ENCODE data around the gene CHRDL2. TPM values are rescaled to one million over a fixed set of nuclear protein-coding genes. Genes with fewer than 3 reads are reported as not detected.

CHRDL2 gene
- total RNA-seq, 1 experiment from 2014 or later, result 0.39 TPM

- Mint-ChIP-seq H3K27ac (no peak overlapping the region; a peak in 1 of 7 replicates), H3K27me3 (ENCODE audit: low read depth) (peaks cover 11% of the 10 kb centered on the region), H3K4me1 (peaks cover 4 to 10% of the 10 kb centered on the region in 2 experiments), H3K9me3 (no peaks in the 10 kb centered on the region; a peak in 1 of 5 replicates), H3K36me3 (ENCODE audit: insufficient read depth in 1 of 3, low read depth in 3 of 3) (no peaks in the 10 kb centered on the region; a peak in 1 of 7 replicates), H3K4me3 (no peak overlapping the region)
- no peaks in the 10 kb centered on the region for H3K79me1 ChIP-seq (ENCODE audit: insufficient read depth, low read depth, low read length, poor library complexity, severe bottlenecking)
- H4K91ac ChIP-seq (ENCODE audit: insufficient read length, low read depth, low read length), result no peak overlapping the region
- H3K4me1 ChIP-seq (ENCODE audit: insufficient read depth, low read length), result no peaks in the 10 kb centered on the region
- H2AFZ ChIP-seq (ENCODE audit: low read length), result no peak overlapping the region
- H4K5ac ChIP-seq (ENCODE audit: insufficient read length, low read depth, low read length), result no peak overlapping the region
- no peak overlapping the region for H2BK20ac ChIP-seq (ENCODE audit: low read depth, low read length, poor library complexity, severe bottlenecking)
- H3K4me2 ChIP-seq (ENCODE audit: insufficient read depth, insufficient read length, low read length), result no peak overlapping the region
- no peak overlapping the region for H3K4ac ChIP-seq (ENCODE audit: low read depth, low read length)
- no peak overlapping the region for H2BK12ac ChIP-seq (ENCODE audit: insufficient read length, low read depth, low read length)
- no peak overlapping the region for H3K9ac ChIP-seq (ENCODE audit: extremely low read depth, insufficient read length, low read length)
- no peaks in the 10 kb centered on the region for H4K20me1 ChIP-seq (ENCODE audit: control insufficient read depth, insufficient read depth, insufficient read length)
- H3K23me2 ChIP-seq (ENCODE audit: insufficient read length, low read depth, low read length, poor library complexity, severe bottlenecking), result no peaks in the 10 kb centered on the region
- no peaks in the 10 kb centered on the region for H3K27me3 ChIP-seq (ENCODE audit: insufficient read depth, low read length)
- H3K23ac ChIP-seq (ENCODE audit: insufficient read length, low read depth, low read length), result no peak overlapping the region
- peak; percentile 5 for DNase-seq
- H3K14ac ChIP-seq (ENCODE audit: insufficient read depth, low read length), result no peak overlapping the region
- H3K79me2 ChIP-seq (ENCODE audit: insufficient read depth, low read length), result no peaks in the 10 kb centered on the region
- H2BK15ac ChIP-seq (ENCODE audit: low read depth, low read length), result no peak overlapping the region
- no peak overlapping the region for H4K8ac ChIP-seq (replicated peaks; ENCODE audit: insufficient read length, low read depth, low read length)
- no CpG with 5 or more reads among the region's 9 CpGs for WGBS (ENCODE audit: extremely low coverage, insufficient read length, low lambda C conversion rate)
- no peaks in the 10 kb centered on the region for H3K9me3 ChIP-seq (ENCODE audit: control insufficient read depth, low read depth, low read length)
- H2BK120ac ChIP-seq (ENCODE audit: low read depth, low read length, poor library complexity, severe bottlenecking), result no peak overlapping the region
- no peak overlapping the region for H3K18ac ChIP-seq (ENCODE audit: insufficient read length, low read depth, low read length)
- H2AK5ac ChIP-seq (ENCODE audit: insufficient read length, low read length), result no peak overlapping the region
- no peak overlapping the region for H3K27ac ChIP-seq (ENCODE audit: insufficient read length, low read depth, low read length)
- H3K56ac ChIP-seq (ENCODE audit: insufficient read length, low read depth, low read length), result no peak overlapping the region
- no peak overlapping the region for H3T11ph ChIP-seq (ENCODE audit: low read length)
- TF ChIP-seq CTCF (conservative IDR thresholded peaks at IDR 0.05), result no peak
- H2BK5ac ChIP-seq (ENCODE audit: insufficient read length, low read length), result no peak overlapping the region
Observed at GRCh38 chr11:74680035-74680671, 51.1 kb downstream of the CHRDL2 start.
